HG02852 (cell line): ENCODE data around the gene ADA.
"Not testable (repeated sequence)": the region's sequence is repeated elsewhere in the genome, so short reads cannot be mapped to it uniquely, and the experiment has no call there.

Experiments
- ATAC-seq: cut with Tn5 transposase; IDR thresholded peaks from one replicate; pipeline ENCODE4 v1.9.1; 2021; ENCODE audit warnings: mild to moderate bottlenecking, moderate library complexity; ENCODE audit not compliant: unreplicated experiment

Gene ADA

GRCh38 chr20:44601236-44601671 is 50.2 kb downstream of the ADA start:
- ATAC-seq, result no peak

GRCh38 chr20:44600758-44601201 is 50.7 kb downstream of the ADA start:
- no peak for ATAC-seq

DNA sequence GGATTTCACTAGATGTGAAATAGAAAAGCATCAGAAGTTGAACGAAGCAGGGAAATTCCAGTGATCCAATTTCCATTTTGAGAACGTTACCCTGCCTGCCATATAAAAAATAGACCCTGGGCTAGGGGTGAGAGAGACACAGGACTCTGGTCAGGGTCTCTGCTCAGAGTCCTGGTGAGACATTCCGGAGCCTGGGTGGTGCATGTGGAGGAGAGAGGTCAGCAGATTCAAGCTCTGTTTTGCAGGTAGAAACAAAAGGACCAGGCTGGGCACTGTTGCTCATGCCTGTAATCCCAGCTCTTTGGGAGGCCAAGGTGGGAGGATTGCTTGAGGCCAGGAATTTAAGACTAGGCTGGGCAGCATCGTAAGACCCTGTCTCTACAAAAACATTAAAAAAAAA is 51.2 kb downstream of the ADA start:
- no peak for ATAC-seq

DNA sequence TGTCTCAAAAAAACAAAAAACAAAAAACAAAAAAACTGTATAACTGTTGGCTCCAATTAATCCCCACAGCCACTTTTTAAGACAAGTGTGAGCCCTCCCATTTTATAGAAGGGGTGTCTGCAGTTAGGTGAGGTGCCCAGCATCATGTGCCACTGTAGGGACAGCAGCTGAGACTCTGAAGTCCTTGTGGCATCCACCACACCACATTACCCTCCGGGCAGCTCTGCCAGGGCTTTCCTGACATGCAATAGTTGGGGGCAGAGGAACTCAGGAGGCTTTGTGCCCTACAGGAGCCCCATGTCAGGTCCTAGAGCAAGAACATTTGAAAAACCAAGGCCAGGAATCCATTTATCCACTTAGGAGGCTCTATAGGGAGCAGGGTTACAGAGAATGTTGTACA is 51.8 kb downstream of the ADA start:
- ATAC-seq, result no peak

- ATAC-seq, result no peak
These were observed 52.8 kb downstream of the ADA start for GRCh38 chr20:44598423-44599305.

DNA sequence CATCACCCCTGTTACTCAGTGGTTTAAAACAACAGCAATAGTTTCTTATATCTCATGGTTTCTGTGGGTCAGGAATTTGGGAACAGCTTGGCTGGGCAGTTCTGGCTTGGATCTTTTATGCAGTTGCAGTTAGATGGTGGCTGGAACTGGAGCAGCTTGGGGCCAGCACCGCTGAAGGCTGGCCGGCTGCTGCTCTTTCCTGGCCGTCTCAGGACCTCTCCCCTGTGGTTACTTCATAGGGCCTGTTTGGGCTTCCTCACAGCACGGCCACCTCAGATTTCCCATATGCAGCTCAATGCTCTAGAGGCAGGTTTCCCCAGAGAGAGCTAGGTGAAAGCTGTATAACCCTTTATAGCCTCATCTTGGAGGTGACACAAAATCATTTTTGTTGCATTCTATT is 53.6 kb downstream of the ADA start:
- no peak for ATAC-seq

GRCh38 chr20:44597516-44597915 is 54.0 kb downstream of the ADA start:
- no peak for ATAC-seq

- ATAC-seq, result no peak
These were observed 54.6 kb downstream of the ADA start for GRCh38 chr20:44596876-44597275.

- no peak for ATAC-seq
These were observed 55.5 kb downstream of the ADA start for GRCh38 chr20:44596010-44596409.

DNA sequence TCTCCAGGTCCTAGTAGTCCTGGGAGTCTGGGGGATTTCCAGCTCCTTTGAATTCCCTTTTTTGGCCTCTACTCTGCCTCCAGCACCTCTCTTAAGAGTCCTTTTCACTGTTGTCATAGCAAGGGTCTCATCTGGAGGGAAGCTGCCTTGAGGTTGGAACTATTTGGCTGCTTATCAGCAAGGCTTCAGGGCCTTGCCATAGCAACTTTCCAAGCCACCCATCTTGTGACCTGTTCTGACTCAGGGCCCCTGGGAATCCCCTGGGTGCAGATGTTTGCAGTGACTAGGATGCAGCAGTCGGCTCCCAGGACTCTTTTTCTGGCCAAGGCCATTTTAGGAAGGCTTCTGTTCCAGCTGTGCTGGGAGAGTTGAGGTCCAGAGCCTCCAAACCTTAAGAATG is 56.8 kb downstream of the ADA start:
- ATAC-seq, result peak; percentile 52

DNA sequence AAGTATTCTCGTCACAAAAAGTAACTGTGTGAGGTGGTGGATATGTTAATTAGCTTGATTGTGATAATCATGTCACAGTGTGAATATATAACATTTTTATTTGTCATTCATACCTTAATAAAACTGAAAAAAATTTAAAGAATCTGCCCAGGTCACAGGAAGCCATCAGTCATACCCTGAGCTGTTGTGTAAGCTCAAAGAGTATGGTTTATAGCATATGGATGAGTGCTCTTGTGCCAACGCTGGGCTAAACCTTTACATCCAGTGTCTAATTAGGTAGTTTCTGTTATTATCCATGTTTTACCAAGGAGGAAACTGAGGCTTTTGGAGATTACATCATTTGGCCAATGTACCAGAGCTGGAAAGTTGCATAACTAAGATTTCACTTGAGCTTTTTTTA is 57.7 kb downstream of the ADA start:
- ATAC-seq, result no peak

GRCh38 chr20:44592366-44592765 is 59.1 kb downstream of the ADA start:
- ATAC-seq, result no peak

DNA sequence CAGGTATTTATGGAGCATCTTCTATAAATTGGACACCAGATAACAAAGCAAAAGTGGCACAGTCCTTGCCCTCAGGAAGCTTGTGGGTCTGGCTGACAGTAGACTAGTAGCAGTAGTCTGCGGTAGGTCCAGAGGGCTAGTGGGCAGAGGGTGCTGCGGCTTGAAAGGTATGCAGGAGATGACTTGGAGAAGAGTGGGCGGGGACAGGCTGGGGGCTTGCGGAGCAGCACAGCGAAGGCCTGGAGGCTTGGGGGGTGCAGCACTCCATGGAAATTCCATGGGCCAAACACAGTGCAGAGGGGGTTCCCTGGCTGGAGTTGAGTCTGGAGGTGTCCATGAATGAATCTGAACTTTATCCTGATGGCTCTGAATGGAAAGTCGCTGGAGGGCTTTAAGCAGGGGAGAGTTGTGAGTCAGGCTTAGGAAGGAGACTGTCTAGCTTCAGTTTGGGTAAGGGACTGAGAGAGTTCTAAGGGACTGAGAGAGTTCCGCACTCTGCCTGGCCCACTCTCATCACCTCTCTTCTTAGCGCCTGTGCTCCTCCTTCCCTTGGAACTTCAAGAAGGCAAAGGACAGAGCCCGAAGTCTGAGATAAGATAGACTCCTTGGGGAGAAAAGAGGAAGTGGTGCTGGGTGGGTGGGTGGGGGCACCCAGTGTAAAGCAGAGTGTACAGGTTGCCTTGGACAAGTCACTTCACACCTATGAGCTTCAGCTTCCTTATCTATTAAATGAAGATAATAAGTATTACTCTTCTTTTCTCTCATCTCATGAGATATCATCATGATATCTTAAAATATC is 60.3 kb downstream of the ADA start:
- no peak for ATAC-seq

DNA sequence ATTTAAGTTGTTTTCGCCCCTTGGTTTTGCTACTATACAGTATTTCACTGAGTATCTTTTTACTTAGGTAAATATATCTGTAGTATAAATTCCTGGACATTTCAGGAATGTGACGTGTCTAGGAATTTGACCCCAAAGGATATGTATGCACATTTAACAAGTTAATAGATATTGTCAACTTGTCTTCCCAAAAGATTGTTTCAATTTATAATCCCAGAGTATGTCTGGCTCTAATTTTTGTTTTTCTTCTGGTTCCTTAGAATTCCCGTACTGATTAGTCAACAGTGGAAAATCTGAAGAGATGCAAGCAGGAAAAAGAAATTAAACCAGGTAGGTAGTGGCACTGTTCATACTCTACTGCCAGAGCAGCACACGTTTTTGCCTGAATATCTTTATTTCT is 62.0 kb downstream of the ADA start:
- ATAC-seq, result no peak

DNA sequence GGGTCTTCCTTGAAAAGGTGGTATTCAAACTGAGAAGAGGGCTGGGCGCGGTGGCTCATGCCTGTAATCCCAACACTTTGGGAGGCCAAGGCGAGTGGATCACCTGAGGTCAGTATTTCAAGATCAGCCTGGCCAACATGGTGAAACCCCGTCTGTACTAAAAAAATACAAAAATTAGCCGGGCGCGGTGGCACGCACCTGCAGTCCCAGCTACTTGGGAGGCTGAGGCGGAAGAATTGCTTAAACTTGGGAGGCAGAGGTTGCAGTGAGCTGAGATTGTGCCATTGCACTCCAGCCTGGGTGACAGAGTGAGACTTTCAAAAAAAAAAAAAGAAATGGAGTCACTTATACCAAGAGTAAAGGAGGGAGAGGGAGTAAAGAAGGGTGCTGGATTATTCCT is 63.2 kb downstream of the ADA start:
- ATAC-seq, result not testable (repeated sequence)

DNA sequence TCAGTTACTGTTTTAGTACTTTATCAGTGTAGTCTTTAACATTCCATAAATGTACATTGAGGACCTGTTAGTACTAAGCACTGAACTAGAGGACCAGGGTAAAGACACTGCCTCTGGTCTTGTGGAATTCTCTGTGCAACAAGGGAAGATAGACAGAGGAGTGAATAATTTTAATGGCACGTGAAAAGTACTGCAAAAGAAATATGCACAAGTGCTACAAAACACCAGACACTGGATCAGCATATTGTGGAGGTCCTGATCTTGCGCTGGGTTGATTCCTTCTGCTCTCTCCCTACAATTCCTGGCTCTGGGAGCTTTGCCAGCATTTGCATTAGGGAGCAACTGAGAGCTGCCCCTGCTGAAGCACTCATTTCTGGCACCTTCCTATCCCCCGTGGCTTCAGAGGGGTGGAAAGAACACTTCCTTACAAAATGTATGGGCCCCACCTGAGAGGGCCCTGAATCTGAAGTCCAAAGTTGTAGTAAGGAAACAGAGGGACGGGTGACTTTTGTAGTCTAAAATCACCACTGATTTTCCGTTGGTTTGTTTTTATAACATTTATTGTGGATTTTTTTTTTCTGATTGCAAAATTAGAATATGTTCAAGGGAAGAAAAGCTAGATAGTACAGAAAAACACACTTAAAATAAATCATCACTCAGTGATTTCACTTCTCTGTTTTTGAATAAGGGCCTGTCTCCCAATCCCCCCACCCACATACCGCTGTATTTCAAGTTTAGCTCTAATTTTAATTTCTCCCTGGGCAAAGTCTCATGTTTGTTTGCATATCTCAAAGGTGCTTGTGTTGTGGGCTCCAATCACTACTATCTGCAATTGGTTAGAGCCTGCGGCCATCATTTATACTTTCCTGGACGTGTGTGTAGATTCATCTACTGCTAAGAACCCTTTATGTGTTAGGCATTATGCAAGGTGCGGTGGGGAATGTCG is 64.2 kb downstream of the ADA start:
- no peak for ATAC-seq

- ATAC-seq, result peak; percentile 47
These were observed 65.1 kb downstream of the ADA start for GRCh38 chr20:44586289-44586911.

- peak; percentile 35 for ATAC-seq
These were observed 66.2 kb downstream of the ADA start for GRCh38 chr20:44585057-44585963.

DNA sequence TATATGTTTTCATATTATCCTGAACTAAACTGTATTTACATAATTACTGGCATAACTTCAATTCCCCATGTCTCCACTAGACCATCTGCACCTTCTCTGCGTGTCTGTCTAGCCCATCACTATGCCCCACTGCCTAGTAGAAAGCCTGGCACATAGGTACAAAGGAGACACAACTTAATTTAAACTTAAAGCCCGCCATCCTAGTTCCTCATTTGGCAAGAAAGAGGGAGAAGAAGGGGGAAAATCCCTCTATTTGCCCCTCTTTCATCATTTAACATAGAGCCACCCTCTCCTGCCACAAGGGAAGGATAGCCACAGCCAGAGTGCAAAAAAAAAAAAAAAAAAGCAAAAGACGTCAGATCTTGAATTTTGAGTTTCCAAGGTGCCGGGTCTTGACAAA is 67.3 kb downstream of the ADA start:
- ATAC-seq, result no peak
